GM12878 (cell line): Measurements from ENCODE around the gene CSMD2. TPM values are rescaled to one million over a fixed set of nuclear protein-coding genes. Genes with fewer than 3 reads are reported as not detected.

Experiments
- ATAC-seq: fragments of 200-7000 bp; cut with Tn5 transposase; 3 replicates; pipeline ENCODE4 v1.9.1; 2020; ENCODE audit warnings: mild to moderate bottlenecking, moderate library complexity
- BruUV-seq: library from RNA; stranded (reverse); fragments of 400-500 nt; replicated peaks from 2 replicates; lab custom pipeline; 2021; lab: Mats Ljungman, UMichigan
- CTCF ChIA-PET: fragments of 300-600 bp; sonication (Branson Sonifier 250); formaldehyde crosslinking; extraction: SDS; loops from one replicate; lab custom pipeline; 2021; ENCODE audit warnings: inconsistent platforms; lab: Yijun Ruan, JAX
- POLR2A ChIA-PET: fragments of 350-600 bp; formaldehyde crosslinking; extraction: SDS; loops from one replicate; lab custom pipeline; 2021; ENCODE audit warnings: inconsistent platforms; lab: Charles Lee
- RAD21 ChIA-PET: fragments of 300-600 bp; sonication (Branson Sonifier 250); formaldehyde crosslinking; loops from one replicate; lab custom pipeline; 2023; ENCODE audit warnings: antibody characterized with exemption; ENCODE audit not compliant: unreplicated experiment; lab: Charles Lee
- SMC1A ChIA-PET: fragments of 300-600 bp; sonication (Branson Sonifier 250); formaldehyde crosslinking; loops from one replicate; lab custom pipeline; 2023; ENCODE audit not compliant: unreplicated experiment, uncharacterized antibody; lab: Charles Lee
- DNase-seq: peaks from one replicate; pipeline ENCODE4 v3.0.0-alpha.2; 2011; ENCODE audit warnings: low read depth, low spot score
- FAIRE-seq: peaks from 3 replicates; lab custom pipeline; 2011; peaks lifted over from hg19 to GRCh38; lab: Jason Lieb, UNC
- H2AFZ ChIP-seq: 2 replicates; pipeline ENCODE4 v1.6.0; 2011; ENCODE audit warnings: low read depth, low read length, control low read depth; ENCODE audit not compliant: control insufficient read depth
- H3K27ac ChIP-seq: 2 replicates; pipeline ENCODE4 v1.5.1; 2011; ENCODE audit warnings: control low read depth; ENCODE audit not compliant: control insufficient read depth, insufficient read depth
- H3K27me3 ChIP-seq, 2 experiments: replicated peaks in 1 of 2; 2 replicates each; pipeline versions ENCODE4 v1.6.0 to v1.6.1; 2011; ENCODE audit warnings: low read length in 1 of 2; ENCODE audit not compliant: control insufficient read depth in 2 of 2, insufficient read depth in 2 of 2
- H3K36me3 ChIP-seq, 2 experiments: 2 replicates each; pipeline ENCODE4 v1.5.1; 2011; ENCODE audit warnings: low read length in 1 of 2; ENCODE audit not compliant: control insufficient read depth in 2 of 2, insufficient read depth in 2 of 2
- H3K4me1 ChIP-seq: 2 replicates; pipeline ENCODE4 v1.6.1; 2011; ENCODE audit warnings: mild to moderate bottlenecking, low read length, moderate library complexity, mixed read lengths; ENCODE audit not compliant: control insufficient read depth, insufficient read depth
- H3K4me2 ChIP-seq: 2 replicates; pipeline ENCODE4 v1.6.0; 2011; ENCODE audit warnings: control low read depth; ENCODE audit not compliant: control insufficient read depth, insufficient read depth
- H3K4me3 ChIP-seq: fragments of 200-600 bp; sonication (generic); 2 replicates; pipeline ENCODE4 v1.5.1; 2016
- H3K79me2 ChIP-seq: 2 replicates; pipeline ENCODE4 v1.6.0; 2011; ENCODE audit warnings: low read length; ENCODE audit not compliant: control insufficient read depth, insufficient read depth
- H3K9ac ChIP-seq: 2 replicates; pipeline ENCODE4 v1.8.0; 2011; ENCODE audit warnings: low read length, control low read depth, mixed read lengths; ENCODE audit not compliant: control insufficient read depth, insufficient read depth
- H3K9me3 ChIP-seq: replicated peaks from 3 replicates; pipeline ENCODE4 v1.5.1; 2011; ENCODE audit warnings: mild to moderate bottlenecking, low read length; ENCODE audit not compliant: control insufficient read depth, insufficient read depth
- H4K20me1 ChIP-seq: 2 replicates; pipeline ENCODE4 v1.6.0; 2011; ENCODE audit not compliant: control insufficient read depth, insufficient read depth
- ASH2L ChIP-seq: fragments of 300-600, 200-600 bp; sonication (generic); IDR thresholded peaks from 2 replicates; pipeline ENCODE4 v1.6.1; 2017; ENCODE audit warnings: low read depth, mild to moderate bottlenecking, borderline replicate concordance
- ATF7 ChIP-seq: fragments of 450-650 bp; IDR thresholded peaks from 2 replicates; pipeline ENCODE4 v1.6.1; 2016; ENCODE audit warnings: low read depth, mild to moderate bottlenecking
- BRCA1 ChIP-seq: IDR thresholded peaks from 2 replicates; pipeline ENCODE4 v1.6.1; 2011; ENCODE audit warnings: low read depth, low read length, improper control_type of control experiment
- CREB1 ChIP-seq: IDR thresholded peaks from 2 replicates; pipeline ENCODE4 v1.6.1; 2012; ENCODE audit warnings: low read depth, mild to moderate bottlenecking, inconsistent platforms
- CREM ChIP-seq: IDR thresholded peaks from 2 replicates; pipeline ENCODE4 v1.6.1; 2014; ENCODE audit warnings: antibody characterized with exemption, low read depth
- FOXK2 ChIP-seq: fragments of 450-650 bp; IDR thresholded peaks from 2 replicates; pipeline ENCODE4 v1.6.1; 2017; ENCODE audit warnings: mild to moderate bottlenecking, moderate library complexity
- MEF2A ChIP-seq: IDR thresholded peaks from 2 replicates; pipeline ENCODE4 v1.6.1; 2011; ENCODE audit warnings: low read depth, mild to moderate bottlenecking, low read length, moderate library complexity; ENCODE audit not compliant: insufficient read depth
- MTA2 ChIP-seq: fragments of 450-650 bp; IDR thresholded peaks from 2 replicates; pipeline ENCODE4 v1.6.1; 2016; ENCODE audit warnings: low read depth, mild to moderate bottlenecking, moderate library complexity
- SREBF2 ChIP-seq: IDR thresholded peaks from 2 replicates; pipeline ENCODE4 v1.6.1; 2012; ENCODE audit warnings: mild to moderate bottlenecking, low read length
- YBX1 ChIP-seq: fragments of 450-650 bp; IDR thresholded peaks from 2 replicates; pipeline ENCODE4 v1.6.1; 2016; ENCODE audit warnings: antibody characterized with exemption
- ZNF24 ChIP-seq: fragments of 450-650 bp; IDR thresholded peaks from 2 replicates; pipeline ENCODE4 v1.6.1; 2017; ENCODE audit warnings: antibody characterized with exemption, mild to moderate bottlenecking
- ZNF384 ChIP-seq: IDR thresholded peaks from 2 replicates; pipeline ENCODE4 v1.6.1; 2012; ENCODE audit warnings: low read depth, mild to moderate bottlenecking, low read length, improper control_type of control experiment, borderline replicate concordance
- WGBS: methylation state at CpG from one replicate; pipeline ENCODE4 v1.1.6; 2016; ENCODE audit warnings: low lambda C conversion rate; ENCODE audit not compliant: insufficient replicate concordance, insufficient coverage; ENCODE audit errors: missing lambda C conversion rate; 5-methylcytosine and 5-hydroxymethylcytosine counted together
- in situ Hi-C: fragments of 300-500 bp; cut with MboI; formaldehyde crosslinking; loops from 9 replicates; pipeline ENCODE4 v1.14.3; 2018; ENCODE audit warnings: mixed read lengths
- intact Hi-C: fragments of 100-400 bp; cut with micrococcal nuclease; formaldehyde crosslinking; loops from one replicate; pipeline ENCODE4 v1.14.2; 2022; ENCODE audit not compliant: unreplicated experiment
- polyA plus RNA-seq, 11 experiments: library from polyadenylated mRNA; depleted of rRNA in 4 of 11; unstranded in 6 of 11; stranded (reverse) in 5 of 11; fragments of >200 nt; fragmentation: Nextera tagmentation in 4 of 11; fragmentation: Illumina TruSeq in 1 of 11; extraction: Ambion mirVana in 4 of 11; extraction: Trizol in 1 of 11; gene quantifications; 1 replicate in 1 of 11; 2 replicates in 10 of 11; pipeline versions ENCODE4 v1.2.1 to v1.2.3, GENCODE V29; 2011 to 2016; ENCODE audit warnings: inconsistent platforms in 2 of 11, missing spikeins in 2 of 11, low read depth in 1 of 11
- total RNA-seq, 4 experiments: library from RNA; depleted of rRNA in 3 of 4; stranded (reverse); fragments of >200 nt in 3 of 4; fragmentation: Illumina TruSeq in 1 of 4; extraction: Trizol in 1 of 4; gene quantifications; 2 replicates each; pipeline versions ENCODE4 v1.2.1 to v1.2.3, GENCODE V29; 2013 to 2021
- TF ChIP-seq, protein P1 (sequence below): IDR thresholded peaks from 2 replicates; pipeline ENCODE4 v1.6.1; 2012; ENCODE audit warnings: low read length, inconsistent platforms
- TF ChIP-seq, protein P2 (sequence below), 3 experiments: IDR thresholded peaks in 2 of 3; conservative IDR thresholded peaks in 1 of 3; 2 replicates each; pipeline ENCODE4 v1.5.1; 2011; ENCODE audit warnings: low read depth in 3 of 3, low read length in 3 of 3, mild to moderate bottlenecking in 3 of 3, control low read depth in 2 of 3, moderate library complexity in 2 of 3, inconsistent platforms in 1 of 3, mixed read lengths in 1 of 3; ENCODE audit not compliant: control insufficient read depth in 2 of 3, insufficient read depth in 1 of 3; ENCODE audit errors: extremely low read depth in 1 of 3
- TF ChIP-seq, protein P3 (sequence below): fragments of 450-650 bp; IDR thresholded peaks from 2 replicates; pipeline ENCODE4 v1.6.1; 2017; ENCODE audit warnings: borderline replicate concordance
- TF ChIP-seq, protein P4 (sequence below): fragments of 450-650 bp; formaldehyde crosslinking; IDR thresholded peaks from 2 replicates; pipeline ENCODE4 v1.4.0; 2022; ENCODE audit warnings: mild to moderate bottlenecking, moderate library complexity
- TF ChIP-seq, protein P5 (sequence below): IDR thresholded peaks from 2 replicates; pipeline ENCODE4 v1.6.1; 2012; ENCODE audit warnings: low read depth, low read length, improper control_type of control experiment

Gene CSMD2
- total and polyA plus RNA-seq, 10 of the 15 experiments (the other 5 are each of a cell fraction or from before 2014, with no cell fraction given) = under 0.01 TPM; not detected in 9

DNA sequence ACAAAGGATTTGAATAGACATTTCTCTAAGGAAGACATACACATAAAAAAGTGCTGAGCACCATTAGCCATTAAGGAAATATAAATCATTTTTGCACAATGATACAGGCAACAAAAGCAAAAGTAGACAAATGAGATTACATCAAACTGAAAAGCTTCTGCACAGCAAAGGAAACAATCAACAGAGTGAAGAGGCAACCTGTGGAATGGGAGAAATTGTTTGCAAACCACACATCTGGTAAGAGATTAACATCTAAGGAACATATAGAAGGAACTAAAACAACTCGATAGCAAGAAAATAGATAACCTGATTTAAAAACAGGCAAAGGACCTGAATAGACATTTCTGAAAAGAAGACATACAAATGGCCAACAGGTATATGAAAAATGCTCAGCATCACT lies 635.1 kb downstream of the CSMD2 start:
- no peaks in the 10 kb centered on the region for H3K36me3 ChIP-seq
- intact Hi-C loops (no loop called here), in situ Hi-C loops (no loop called here)
- no peak overlapping the region for H3K9ac ChIP-seq
- no peaks in the 10 kb centered on the region for H3K9me3 ChIP-seq
- DNase-seq (no peak), FAIRE-seq (no peak), ATAC-seq (no peak)
- no peak overlapping the region for H3K27ac ChIP-seq
- no peaks in the 10 kb centered on the region for H3K79me2 ChIP-seq
- BruUV-seq = no TSS peak
- 0% methylated on average over 1 of the region's 1 CpG for WGBS
- H3K4me3 ChIP-seq = no peak overlapping the region
- H3K27me3 ChIP-seq = peaks cover 1 to 4% of the 10 kb centered on the region in 2 experiments; a peak in 3 of 4 replicates
- SMC1A ChIA-PET = no interaction called here
- H2AFZ ChIP-seq = no peak overlapping the region
- H3K4me1 ChIP-seq = no peaks in the 10 kb centered on the region
- RAD21 ChIA-PET = no interaction called here
- H4K20me1 ChIP-seq = no peaks in the 10 kb centered on the region
- CTCF ChIA-PET = no interaction called here
- POLR2A ChIA-PET = no interaction called here
- H3K4me2 ChIP-seq = no peak overlapping the region
- TF ChIP-seq ZNF384 = no peak
- TF ChIP-seq BRCA1 = no peak
- no peak for TF ChIP-seq ASH2L
- TF ChIP-seq ATF7 = no peak
- TF ChIP-seq, protein P1, sequence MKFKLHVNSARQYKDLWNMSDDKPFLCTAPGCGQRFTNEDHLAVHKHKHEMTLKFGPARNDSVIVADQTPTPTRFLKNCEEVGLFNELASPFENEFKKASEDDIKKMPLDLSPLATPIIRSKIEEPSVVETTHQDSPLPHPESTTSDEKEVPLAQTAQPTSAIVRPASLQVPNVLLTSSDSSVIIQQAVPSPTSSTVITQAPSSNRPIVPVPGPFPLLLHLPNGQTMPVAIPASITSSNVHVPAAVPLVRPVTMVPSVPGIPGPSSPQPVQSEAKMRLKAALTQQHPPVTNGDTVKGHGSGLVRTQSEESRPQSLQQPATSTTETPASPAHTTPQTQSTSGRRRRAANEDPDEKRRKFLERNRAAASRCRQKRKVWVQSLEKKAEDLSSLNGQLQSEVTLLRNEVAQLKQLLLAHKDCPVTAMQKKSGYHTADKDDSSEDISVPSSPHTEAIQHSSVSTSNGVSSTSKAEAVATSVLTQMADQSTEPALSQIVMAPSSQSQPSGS = no peak
- no peak for TF ChIP-seq MEF2A
- no peak for TF ChIP-seq FOXK2
- TF ChIP-seq CREB1 = no peak
- no peak for TF ChIP-seq SREBF2
- TF ChIP-seq, protein P2, sequence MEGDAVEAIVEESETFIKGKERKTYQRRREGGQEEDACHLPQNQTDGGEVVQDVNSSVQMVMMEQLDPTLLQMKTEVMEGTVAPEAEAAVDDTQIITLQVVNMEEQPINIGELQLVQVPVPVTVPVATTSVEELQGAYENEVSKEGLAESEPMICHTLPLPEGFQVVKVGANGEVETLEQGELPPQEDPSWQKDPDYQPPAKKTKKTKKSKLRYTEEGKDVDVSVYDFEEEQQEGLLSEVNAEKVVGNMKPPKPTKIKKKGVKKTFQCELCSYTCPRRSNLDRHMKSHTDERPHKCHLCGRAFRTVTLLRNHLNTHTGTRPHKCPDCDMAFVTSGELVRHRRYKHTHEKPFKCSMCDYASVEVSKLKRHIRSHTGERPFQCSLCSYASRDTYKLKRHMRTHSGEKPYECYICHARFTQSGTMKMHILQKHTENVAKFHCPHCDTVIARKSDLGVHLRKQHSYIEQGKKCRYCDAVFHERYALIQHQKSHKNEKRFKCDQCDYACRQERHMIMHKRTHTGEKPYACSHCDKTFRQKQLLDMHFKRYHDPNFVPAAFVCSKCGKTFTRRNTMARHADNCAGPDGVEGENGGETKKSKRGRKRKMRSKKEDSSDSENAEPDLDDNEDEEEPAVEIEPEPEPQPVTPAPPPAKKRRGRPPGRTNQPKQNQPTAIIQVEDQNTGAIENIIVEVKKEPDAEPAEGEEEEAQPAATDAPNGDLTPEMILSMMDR (IDR thresholded peaks at IDR 0.05 in 2 of 3, conservative IDR thresholded peaks at IDR 0.05 in 1 of 3; ENCODE audit: control insufficient read depth in 2 of 3, extremely low read depth in 1 of 3, insufficient read depth in 1 of 3, low read depth in 3 of 3, low read length in 3 of 3) = no peak
- TF ChIP-seq, protein P3, sequence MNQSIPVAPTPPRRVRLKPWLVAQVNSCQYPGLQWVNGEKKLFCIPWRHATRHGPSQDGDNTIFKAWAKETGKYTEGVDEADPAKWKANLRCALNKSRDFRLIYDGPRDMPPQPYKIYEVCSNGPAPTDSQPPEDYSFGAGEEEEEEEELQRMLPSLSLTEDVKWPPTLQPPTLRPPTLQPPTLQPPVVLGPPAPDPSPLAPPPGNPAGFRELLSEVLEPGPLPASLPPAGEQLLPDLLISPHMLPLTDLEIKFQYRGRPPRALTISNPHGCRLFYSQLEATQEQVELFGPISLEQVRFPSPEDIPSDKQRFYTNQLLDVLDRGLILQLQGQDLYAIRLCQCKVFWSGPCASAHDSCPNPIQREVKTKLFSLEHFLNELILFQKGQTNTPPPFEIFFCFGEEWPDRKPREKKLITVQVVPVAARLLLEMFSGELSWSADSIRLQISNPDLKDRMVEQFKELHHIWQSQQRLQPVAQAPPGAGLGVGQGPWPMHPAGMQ = no peak
- no peak for TF ChIP-seq MTA2
- TF ChIP-seq ZNF24 = no peak
- TF ChIP-seq CREM = no peak
- TF ChIP-seq YBX1 = no peak
- TF ChIP-seq, protein P4, sequence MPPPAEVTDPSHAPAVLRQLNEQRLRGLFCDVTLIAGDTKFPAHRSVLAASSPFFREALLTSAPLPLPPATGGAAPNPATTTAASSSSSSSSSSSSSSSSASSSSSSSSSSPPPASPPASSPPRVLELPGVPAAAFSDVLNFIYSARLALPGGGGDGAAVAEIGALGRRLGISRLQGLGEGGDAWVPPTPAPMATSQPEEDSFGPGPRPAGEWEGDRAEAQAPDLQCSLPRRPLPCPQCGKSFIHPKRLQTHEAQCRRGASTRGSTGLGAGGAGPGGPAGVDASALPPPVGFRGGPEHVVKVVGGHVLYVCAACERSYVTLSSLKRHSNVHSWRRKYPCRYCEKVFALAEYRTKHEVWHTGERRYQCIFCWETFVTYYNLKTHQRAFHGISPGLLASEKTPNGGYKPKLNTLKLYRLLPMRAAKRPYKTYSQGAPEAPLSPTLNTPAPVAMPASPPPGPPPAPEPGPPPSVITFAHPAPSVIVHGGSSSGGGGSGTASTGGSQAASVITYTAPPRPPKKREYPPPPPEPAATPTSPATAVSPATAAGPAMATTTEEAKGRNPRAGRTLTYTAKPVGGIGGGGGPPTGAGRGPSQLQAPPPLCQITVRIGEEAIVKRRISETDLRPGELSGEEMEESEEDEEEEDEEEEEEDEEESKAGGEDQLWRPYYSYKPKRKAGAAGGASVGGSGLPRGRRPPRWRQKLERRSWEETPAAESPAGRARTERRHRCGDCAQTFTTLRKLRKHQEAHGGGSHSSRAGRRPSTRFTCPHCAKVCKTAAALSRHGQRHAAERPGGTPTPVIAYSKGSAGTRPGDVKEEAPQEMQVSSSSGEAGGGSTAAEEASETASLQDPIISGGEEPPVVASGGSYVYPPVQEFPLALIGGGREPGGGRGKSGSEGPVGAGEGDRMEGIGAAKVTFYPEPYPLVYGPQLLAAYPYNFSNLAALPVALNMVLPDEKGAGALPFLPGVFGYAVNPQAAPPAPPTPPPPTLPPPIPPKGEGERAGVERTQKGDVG = no peak
- TF ChIP-seq, protein P5, sequence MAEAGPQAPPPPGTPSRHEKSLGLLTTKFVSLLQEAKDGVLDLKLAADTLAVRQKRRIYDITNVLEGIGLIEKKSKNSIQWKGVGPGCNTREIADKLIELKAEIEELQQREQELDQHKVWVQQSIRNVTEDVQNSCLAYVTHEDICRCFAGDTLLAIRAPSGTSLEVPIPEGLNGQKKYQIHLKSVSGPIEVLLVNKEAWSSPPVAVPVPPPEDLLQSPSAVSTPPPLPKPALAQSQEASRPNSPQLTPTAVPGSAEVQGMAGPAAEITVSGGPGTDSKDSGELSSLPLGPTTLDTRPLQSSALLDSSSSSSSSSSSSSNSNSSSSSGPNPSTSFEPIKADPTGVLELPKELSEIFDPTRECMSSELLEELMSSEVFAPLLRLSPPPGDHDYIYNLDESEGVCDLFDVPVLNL = no peak
